GM21367 (cell line): ENCODE measurements around the gene CFAP20DC.
"Not testable (repeated sequence)": the region's sequence is repeated elsewhere in the genome, so short reads cannot be mapped to it uniquely, and the experiment has no call there.

Source experiments
- ATAC-seq: cut with Tn5 transposase; IDR thresholded peaks from one replicate; pipeline ENCODE4 v1.9.1; 2021; ENCODE audit not compliant: unreplicated experiment

The CFAP20DC gene

DNA sequence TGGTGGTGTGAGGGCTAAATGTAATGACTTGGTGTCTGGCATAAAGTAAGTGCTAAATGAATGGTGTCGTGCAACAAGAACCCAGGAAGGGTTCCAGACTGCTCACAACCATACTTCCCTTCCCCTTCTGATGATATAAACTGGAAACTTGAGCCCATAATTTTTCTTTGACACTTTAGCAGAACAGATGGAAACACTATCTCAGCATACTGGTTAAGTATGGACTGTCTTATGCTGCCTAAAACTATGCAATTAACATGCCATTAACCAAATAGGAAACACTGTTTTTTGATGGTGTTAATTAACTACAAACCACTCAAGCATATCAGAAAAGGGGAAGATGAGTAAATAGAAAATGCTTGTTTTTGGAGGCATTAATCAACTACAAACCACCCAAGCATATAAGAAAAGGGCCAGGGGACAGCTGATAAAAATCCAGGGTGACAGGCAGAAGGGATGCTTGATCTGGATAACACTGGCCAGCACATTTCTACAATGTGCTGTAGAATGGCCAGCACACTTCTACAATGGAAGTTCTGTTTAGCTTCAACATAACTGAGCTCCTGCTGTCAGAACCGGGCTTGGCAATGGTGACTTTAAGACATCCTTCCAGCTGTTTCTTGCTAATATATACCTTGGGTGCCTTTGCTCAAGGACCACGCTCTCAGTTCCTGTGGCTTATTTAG, 297.8 kb downstream of the CFAP20DC start:
- no peak for ATAC-seq

DNA sequence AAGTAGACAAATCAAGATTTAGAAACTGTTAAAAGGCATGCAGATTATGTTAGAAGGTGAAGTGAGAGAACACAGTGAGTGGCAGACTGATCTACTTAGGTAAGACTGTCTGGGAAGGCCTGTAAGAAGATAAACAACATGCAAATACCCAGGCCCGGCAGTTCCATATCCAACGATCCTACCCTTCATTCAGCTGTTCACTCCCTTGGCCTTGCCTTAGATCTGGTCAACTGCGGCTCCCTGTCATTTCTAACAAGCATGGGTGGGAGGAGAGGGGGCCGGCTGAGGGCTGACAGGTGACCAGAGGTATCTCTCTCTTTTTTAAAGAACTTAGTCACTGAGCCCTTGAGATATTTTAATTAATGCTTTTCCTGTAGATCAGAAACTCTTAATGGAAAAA, 298.6 kb downstream of the CFAP20DC start:
- ATAC-seq, result no peak

DNA sequence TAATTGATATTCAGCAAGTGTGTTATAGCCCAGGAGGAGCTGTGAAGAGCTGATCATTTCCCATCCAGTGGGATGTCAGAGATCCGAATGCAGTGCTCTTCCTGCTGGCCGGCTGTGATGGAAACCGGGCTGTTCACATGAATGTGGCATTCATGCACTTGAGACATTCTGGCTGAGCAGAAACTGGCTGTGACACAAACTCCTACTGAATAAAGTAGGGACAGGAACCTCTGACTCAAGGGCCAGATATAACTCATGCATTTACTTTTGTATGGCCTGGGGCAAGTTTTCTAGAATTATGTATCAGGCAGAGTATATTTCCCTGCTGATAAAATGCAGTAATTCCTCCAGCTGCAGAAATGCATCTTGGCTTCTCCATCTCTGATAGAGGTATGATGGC, 299.9 kb downstream of the CFAP20DC start:
- ATAC-seq, result no peak

DNA sequence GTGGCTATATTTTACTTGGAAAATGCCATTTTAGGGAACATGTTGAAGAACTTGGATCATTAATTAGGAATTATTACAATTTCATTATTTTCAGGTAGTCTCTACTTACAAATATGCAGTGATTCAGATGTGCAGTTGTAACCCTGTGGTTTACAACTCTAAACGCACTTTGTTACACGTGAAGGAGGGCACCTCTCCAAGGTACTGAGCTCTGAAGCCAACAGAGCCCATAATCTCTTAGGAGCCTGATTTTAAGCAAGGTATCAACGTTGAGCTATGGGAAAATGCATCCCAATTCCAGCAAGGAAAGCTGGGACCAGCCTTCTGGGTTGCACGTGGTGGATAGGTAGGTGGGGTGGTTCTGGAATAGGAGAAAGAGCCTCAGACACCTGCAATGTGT, 301.8 kb downstream of the CFAP20DC start:
- no peak for ATAC-seq

DNA sequence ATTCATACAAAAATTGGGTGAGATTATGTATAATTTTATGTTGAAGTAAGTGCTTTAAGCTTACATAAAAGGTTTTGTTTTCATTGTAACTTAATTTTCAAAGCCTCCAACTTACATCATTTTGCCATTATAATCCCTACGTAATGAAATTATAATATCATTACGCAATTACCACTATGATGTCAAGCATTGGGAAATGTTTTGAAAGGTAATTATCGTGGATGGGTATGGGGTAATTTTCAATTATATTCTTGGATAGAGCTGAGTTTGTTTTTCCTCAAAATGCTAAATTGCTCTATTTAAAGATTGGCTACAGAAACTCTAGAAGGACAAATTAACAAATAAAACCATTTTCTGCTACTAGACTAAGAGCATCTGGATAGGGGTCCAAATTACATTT, 303.1 kb downstream of the CFAP20DC start:
- ATAC-seq, result no peak

GRCh38 chr3:58743296-58743695, 306.5 kb downstream of the CFAP20DC start:
- no peak for ATAC-seq

GRCh38 chr3:58742239-58742638, 307.6 kb downstream of the CFAP20DC start:
- no peak for ATAC-seq

DNA sequence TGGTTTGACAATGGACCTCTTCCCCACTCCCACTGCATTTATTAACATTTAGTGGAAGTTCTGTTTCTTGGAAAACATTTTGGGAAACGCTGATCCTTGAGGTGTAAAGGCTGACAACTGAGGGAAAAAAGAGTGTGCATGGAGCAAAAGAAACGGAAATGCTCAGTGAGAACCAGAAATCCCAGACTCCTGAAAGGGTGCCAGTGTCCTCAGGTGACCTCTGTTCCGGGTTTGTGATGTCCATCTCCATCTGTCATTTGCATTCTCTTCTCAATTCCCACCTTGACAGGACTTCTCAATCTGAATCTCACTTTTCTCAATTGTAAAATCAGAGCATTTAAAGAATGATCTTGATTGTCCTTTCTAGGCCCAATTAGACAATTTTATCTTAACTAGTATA, 312.2 kb downstream of the CFAP20DC start:
- ATAC-seq, result no peak

DNA sequence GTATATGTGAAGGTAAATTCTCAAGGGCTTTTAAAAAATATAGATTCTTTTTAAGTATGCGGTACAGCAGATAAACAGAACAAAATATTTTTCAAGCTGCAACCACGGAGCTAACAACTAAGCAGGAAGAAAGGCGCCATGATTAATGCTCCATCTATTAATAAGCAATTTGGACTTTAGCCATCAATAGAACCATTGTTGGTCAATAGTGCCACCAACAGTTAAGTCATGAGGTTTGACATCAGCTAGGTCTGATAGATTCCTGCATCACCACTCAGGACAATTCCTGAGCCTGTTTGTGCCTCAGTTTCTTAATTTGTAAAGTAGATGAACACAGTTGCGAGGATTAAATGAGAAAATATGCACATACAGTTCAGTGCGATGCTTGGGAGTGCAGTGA, 318.2 kb downstream of the CFAP20DC start:
- ATAC-seq, result no peak

GRCh38 chr3:58728723-58729122, 321.1 kb downstream of the CFAP20DC start:
- ATAC-seq, result no peak

- ATAC-seq, result no peak
Measured at GRCh38 chr3:58725326-58725853, 324.4 kb downstream of the CFAP20DC start.

DNA sequence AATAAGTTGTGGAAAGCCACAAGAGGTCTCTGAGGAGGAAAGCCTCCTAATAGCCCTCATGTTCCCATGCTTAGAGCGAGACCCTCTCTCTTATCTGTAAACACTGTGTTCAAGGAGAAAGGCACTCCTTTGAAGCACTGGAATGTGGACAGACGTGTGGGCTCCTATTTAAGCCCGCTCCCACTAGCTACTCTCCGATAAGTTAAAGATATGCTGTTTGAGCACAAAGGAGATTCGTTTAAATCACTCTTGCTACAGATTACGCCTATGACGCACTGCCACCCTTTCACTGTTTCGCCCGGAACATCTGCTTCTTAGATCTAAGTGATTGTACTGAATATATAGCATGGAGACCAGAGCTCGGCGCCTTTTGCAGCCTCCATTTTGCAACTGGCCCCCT, 325.5 kb downstream of the CFAP20DC start:
- no peak for ATAC-seq

GRCh38 chr3:58723173-58723572, 326.7 kb downstream of the CFAP20DC start:
- no peak for ATAC-seq

GRCh38 chr3:58722561-58722960, 327.3 kb downstream of the CFAP20DC start:
- ATAC-seq, result no peak

DNA sequence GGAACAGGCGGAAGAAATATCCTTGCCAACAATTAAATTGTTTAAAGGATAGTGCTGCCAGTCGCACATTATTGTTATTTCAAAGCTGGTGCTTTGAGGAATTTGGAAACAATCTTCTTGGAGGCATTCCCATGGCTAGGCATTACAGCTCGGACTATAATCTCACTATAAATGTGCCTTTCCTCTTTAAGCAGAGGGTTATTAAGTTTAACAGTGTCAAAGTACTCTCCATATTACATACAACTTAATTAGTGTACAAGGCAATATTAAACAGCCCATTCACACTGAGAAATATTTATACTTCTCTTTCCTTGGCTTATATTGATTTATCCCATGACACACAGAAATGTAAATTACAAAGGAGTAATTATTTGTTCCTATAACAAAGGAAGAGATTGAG, 329.3 kb downstream of the CFAP20DC start:
- no peak for ATAC-seq

DNA sequence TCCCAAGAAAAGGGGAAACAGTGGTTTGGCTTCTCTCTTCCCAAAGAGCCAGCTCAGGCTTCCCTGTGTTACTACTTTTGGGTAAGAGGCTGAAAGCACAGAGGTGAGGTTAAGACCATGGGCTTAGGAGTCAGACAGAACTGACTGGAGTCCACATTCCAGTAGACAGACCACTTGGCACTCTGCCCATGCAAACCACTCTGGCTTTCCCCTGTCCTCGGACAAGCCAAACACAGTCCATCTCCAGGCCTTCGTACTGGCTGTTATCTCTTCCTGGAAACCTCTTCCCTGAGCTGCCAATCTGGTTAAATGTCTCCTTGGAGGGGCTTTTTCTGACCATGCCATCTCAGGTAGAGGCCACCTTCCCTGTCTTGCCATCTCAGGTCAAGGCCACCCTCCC, 330.1 kb downstream of the CFAP20DC start:
- no peak for ATAC-seq

DNA sequence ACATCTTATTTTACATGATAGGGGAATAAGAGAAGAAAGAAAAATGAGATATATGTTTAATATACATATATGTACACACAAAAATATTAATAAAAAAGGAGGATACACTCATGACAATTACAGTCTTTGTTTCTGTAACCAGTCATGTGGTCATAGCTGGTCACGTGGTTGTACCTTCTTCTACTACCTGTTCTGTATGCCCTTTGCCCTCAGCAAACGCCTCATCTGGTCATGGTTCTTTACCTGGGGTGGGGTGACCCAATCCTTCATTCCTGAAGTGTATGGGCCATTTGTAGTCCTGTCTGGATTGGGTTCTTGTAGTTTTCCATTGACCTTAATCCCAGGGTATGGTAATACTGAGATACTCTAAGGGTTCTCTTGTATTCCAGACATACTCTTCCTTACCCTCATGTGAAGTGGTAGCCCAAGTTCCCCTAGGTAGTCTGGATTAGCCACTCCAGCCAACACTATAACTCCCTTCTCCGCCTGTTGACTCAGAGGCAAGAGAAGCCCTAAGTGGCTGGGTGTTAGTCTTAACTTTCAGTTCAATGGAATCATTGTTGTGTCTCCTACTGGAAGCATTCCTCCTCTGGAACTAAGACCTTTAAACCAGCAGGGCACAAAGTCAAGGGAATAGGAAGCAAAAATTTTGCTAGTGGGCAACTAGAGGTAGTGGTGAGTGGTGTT, 336.0 kb downstream of the CFAP20DC start:
- ATAC-seq, result no peak

DNA sequence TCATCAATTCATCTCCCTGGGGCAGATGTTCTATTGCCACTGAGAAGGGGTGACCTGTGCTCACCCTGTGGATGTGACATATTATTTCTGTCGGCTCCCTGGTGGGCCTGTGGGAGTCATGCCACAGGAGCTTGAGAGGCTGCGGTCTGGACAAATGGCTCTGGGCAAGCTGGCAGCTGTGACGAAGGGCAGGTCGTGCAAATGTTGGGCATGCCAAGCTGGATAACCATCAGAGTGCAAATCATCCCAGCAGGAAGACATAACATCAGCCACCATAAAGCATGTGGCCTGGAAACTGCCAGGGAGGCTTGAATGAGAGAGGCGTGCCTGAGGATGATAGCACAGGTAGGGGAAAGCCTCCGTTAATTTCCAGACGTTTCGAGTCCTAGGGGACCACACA, 338.0 kb downstream of the CFAP20DC start:
- ATAC-seq, result no peak

- not testable (repeated sequence) for ATAC-seq
Measured at GRCh38 chr3:58708983-58709382, 340.8 kb downstream of the CFAP20DC start.

DNA sequence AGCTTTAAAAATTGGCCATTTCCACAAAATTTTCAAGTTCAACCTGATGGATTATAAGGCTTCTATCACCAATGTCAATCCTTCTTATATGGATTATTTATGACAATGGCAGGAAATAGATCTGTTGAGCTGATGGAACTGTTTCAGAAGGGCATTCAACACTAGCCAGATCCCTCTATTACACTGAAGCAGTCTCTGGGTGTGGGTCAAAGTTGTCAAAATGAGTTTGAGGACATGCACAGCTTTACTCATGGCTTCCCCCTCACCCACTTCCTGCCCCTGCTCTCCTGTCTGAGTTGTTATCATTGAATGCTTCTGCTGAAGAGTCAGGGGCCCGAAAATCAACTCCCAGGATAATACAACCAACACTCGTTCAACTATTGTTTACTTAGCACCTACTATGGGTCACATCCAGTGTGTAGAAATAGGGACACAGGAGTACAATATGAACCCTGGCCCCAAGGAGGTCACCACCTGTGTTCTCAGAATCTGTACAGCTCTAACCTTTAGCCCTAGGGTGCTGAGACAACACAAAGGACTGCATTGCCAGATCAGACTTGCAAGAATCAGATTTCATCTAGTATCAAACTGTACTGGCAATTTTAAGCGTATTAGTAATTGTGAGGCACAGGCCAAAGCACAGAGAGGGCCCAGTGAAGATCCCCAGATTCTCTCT, 341.6 kb downstream of the CFAP20DC start:
- ATAC-seq, result no peak

DNA sequence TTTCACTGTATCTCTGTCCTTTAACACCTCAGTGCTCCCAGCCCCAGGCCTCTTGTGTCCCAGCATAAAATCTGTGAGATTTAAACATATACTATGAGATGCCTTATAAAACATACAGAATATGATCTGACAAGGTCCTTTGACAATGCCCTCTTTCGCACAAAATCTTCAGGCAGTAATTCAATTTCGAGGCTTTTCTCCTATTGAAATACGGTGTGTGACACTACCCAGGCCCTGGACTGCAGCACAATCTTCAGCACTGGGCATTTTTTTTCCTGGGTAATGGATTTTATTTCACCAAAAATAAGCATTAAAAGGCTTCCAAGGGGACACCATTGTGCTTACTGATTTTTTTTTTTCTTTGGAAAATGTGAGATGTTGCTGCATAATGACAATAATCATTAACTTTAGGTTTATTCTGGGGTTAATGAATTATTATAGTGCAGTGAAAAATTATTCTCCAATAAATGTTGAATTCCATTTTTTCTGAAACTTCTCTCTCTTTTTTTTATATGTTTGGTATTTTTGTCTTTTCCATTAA, 342.4 kb downstream of the CFAP20DC start:
- ATAC-seq, result no peak
